Breast epithelium (tissue), 4 donors: Measurements from ENCODE around the gene RBL2. TPM values are rescaled to one million over a fixed set of nuclear protein-coding genes. Genes with fewer than 3 reads are reported as not detected.

Source experiments
- DNase-seq, 2 donors: peaks; one replicate each; pipeline ENCODE4 v3.0.0-alpha.2; 2019; ENCODE audit warnings: low spot score in 2 of 2
- H3K27ac ChIP-seq, 2 donors: fragments of 200-600 bp; sonication (generic) in 1 of 2; one replicate each; pipeline ENCODE4 v1.5.1; 2016 to 2019; ENCODE audit warnings: mild to moderate bottlenecking in 1 of 2
- H3K27me3 ChIP-seq, 2 donors: fragments of 200-600 bp; sonication (generic) in 1 of 2; one replicate each; pipeline versions ENCODE4 v1.5.1 to v1.6.0; 2017 to 2019; ENCODE audit warnings: control low read depth in 1 of 2, mild to moderate bottlenecking in 1 of 2
- H3K36me3 ChIP-seq: fragments of 200-600 bp; one replicate; pipeline ENCODE4 v1.5.1; 2019
- H3K4me1 ChIP-seq, 2 donors: fragments of 200-600 bp; sonication (generic); one replicate each; pipeline ENCODE4 v1.5.1; 2016 to 2019; ENCODE audit warnings: control low read depth in 1 of 2
- H3K4me3 ChIP-seq, 3 donors: fragments of 200-600 bp; sonication (generic); 1 replicate in 2 of 3; 2 replicates in 1 of 3; pipeline ENCODE4 v1.5.1; 2016 to 2019; ENCODE audit warnings: mild to moderate bottlenecking in 3 of 3, moderate library complexity in 2 of 3
- H3K9me3 ChIP-seq, 2 donors: fragments of 200-600 bp; sonication (generic) in 1 of 2; one replicate each; pipeline ENCODE4 v1.5.1; 2016 to 2019; ENCODE audit warnings: control low read depth in 1 of 2
- POLR2A ChIP-seq: fragments of 450-650 bp; IDR thresholded peaks from one replicate; pipeline ENCODE4 v1.6.1; 2016; ENCODE audit warnings: antibody characterized with exemption, mild to moderate bottlenecking, moderate library complexity
- POLR2AphosphoS5 ChIP-seq, 3 donors: sonication (generic); formaldehyde crosslinking; IDR thresholded peaks; one replicate each; pipeline ENCODE4 v1.6.1; 2017; ENCODE audit warnings: antibody characterized with exemption in 3 of 3
- intact Hi-C: fragments of 100-400 bp; cut with DNase I; formaldehyde crosslinking; loops from one replicate; pipeline ENCODE4 v1.15.1; 2023; ENCODE audit warnings: low total_unique reads
- total RNA-seq, 3 donors: library from RNA; depleted of rRNA; stranded (reverse); fragments of >200 nt; gene quantifications; one replicate each; pipeline ENCODE4 v1.1.0, GENCODE V29; 2016
- TF ChIP-seq, protein P1 (sequence below), 3 donors: fragments of 450-650 bp; IDR thresholded peaks; one replicate each; pipeline ENCODE4 v1.5.1; 2016 to 2017; ENCODE audit warnings: antibody characterized with exemption in 3 of 3, mild to moderate bottlenecking in 3 of 3, moderate library complexity in 3 of 3

Gene RBL2
- total RNA-seq, 3 donors from 2014 or later: 118 to 146 (median 123) TPM

GRCh38 chr16:53501216-53501859, 67.1 kb downstream of the RBL2 start:
- intact Hi-C loops: no loop called here
- Histone ChIP-seq H3K4me3 (peak overlapping the region in 2 of 3 donors; percentile 86 to 93), H3K36me3 (no peaks in the 10 kb centered on the region), H3K4me1 (peaks cover 0 to 3% of the 10 kb centered on the region in 2 donors), H3K9me3 (no peaks in the 10 kb centered on the region), H3K27ac (peak overlapping the region; percentile 91 to 98), H3K27me3 (no peaks in the 10 kb centered on the region)
- DNase-seq: no peak
- TF ChIP-seq, protein P1, sequence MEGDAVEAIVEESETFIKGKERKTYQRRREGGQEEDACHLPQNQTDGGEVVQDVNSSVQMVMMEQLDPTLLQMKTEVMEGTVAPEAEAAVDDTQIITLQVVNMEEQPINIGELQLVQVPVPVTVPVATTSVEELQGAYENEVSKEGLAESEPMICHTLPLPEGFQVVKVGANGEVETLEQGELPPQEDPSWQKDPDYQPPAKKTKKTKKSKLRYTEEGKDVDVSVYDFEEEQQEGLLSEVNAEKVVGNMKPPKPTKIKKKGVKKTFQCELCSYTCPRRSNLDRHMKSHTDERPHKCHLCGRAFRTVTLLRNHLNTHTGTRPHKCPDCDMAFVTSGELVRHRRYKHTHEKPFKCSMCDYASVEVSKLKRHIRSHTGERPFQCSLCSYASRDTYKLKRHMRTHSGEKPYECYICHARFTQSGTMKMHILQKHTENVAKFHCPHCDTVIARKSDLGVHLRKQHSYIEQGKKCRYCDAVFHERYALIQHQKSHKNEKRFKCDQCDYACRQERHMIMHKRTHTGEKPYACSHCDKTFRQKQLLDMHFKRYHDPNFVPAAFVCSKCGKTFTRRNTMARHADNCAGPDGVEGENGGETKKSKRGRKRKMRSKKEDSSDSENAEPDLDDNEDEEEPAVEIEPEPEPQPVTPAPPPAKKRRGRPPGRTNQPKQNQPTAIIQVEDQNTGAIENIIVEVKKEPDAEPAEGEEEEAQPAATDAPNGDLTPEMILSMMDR (IDR thresholded peaks at IDR 0.05): no peak
- TF ChIP-seq POLR2AphosphoS5 (IDR thresholded peaks at IDR 0.05): no peak
- TF ChIP-seq POLR2A: no peak

DNA sequence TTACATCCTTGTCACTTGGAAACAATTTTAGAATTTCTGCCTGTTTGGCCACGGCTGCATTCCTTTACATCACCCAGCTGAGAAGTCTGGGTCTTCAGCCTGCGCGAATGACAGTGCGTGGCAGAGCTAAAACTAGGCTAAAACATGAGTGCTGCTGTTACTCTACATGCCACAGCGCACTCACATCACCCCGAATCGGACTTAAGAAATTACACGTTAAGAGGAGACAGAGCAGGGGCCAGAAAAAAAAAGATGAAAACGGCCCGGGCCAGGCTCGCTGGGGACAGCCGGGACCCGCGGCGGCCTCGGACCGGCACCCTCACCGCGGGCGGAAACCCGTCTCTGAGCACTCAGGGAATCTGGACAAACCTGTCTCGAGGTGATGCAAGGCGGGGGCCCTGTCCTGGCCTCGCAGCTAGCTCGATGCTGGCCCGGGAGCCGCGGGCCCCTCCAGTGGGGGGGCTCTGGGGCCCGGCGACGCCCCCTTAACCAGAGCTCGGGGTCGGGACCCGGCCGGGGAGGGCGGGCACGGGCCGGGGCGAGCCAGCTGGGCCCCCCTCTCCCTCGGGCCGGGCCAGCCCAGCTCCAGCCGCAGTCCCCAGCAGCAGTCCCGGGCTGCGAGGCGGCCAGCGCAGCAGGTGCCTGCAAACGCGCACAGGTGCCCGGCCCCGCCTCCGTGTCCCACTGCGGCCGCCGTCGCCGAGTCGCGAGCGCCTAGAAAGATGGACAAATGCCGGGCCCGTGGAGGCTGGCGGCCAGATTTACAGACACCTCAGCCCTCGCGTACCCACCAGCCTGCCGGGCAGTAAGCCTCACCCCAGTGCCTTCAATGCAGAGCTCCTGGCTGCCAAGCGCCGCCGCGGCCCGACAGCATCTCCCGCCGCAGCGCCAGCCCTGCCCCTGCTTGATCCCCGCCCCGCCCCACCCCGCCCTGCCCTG, 68.3 kb downstream of the RBL2 start, which contains the start of gene AKTIP:
AKTIP (minus strand) TSS at position 879 of the 939 bp plus-strand sequence. CDS start 2,950 bp downstream, outside the sequence.
- no peaks in the 10 kb centered on the region for H3K9me3 ChIP-seq
- TF ChIP-seq POLR2A (no peak), POLR2AphosphoS5 (IDR thresholded peaks at IDR 0.05) (no peak)
- TF ChIP-seq, protein P1 (IDR thresholded peaks at IDR 0.05): no peak
- H3K27ac ChIP-seq: peak within 1 kb of the TSS; percentile 91 to 98
- H3K4me3 ChIP-seq: peak within 1 kb of the TSS; percentile 86 to 93 (median 88)
- DNase-seq: peak; percentile 67 to 79
- H3K36me3 ChIP-seq: no peaks in the 10 kb centered on the region
- intact Hi-C loops: no loop called here
- no peaks in the 10 kb centered on the region for H3K27me3 ChIP-seq
- peaks cover 0 to 3% of the 10 kb centered on the region in 2 donors for H3K4me1 ChIP-seq

GRCh38 chr16:53503270-53503923, 69.1 kb downstream of the RBL2 start:
- TF ChIP-seq POLR2AphosphoS5 (IDR thresholded peaks at IDR 0.05) (peak; percentile 93 to 96 (median 93)), POLR2A (peak; percentile 91)
- TF ChIP-seq, protein P1 (IDR thresholded peaks at IDR 0.05): peak in 1 of 3 donors; percentile 11
- intact Hi-C loops: no loop called here
- Histone ChIP-seq H3K4me3 (peak overlapping the region; percentile 86 to 93 (median 88)), H3K36me3 (no peaks in the 10 kb centered on the region), H3K4me1 (peaks cover 0 to 3% of the 10 kb centered on the region in 2 donors), H3K27ac (peak overlapping the region; percentile 91 to 98), H3K27me3 (no peaks in the 10 kb centered on the region), H3K9me3 (no peaks in the 10 kb centered on the region)
- DNase-seq: peak; percentile 100

DNA sequence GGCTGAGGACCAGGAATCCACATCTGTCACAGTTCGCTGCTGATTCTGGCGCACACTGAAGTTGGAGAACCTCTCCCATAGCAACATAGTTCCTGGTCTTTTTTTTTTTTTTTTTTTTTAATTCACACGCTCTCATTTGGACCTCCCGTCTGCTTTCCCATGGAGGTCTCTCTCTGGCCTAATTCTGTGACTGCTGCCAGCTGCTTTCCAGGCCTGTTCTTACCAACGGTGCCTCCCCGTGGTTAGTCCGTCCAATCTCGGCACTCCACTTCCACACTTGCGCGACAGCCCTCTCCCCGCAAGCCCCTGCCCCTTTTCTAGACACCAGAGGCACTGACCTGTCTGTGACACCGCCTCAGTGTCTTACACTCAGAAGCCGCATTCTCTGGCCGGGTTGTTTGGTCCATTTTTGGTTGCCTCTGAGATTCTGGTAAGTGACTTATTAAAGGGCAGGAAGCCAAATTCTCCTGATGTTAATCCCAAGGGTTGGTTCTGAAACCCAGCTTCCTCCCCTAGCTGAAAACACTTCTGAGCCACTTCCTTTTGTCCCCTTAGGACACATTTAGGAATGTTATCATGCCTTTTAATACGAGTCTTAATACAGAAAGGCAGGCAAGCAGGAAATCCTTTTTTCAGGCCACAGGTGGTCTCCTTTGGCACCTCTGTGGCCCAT, 69.9 kb downstream of the RBL2 start:
- Histone ChIP-seq H3K4me3 (peak overlapping the region; percentile 86 to 93 (median 88)), H3K9me3 (no peaks in the 10 kb centered on the region), H3K4me1 (peaks cover 0 to 3% of the 10 kb centered on the region in 2 donors), H3K27me3 (no peaks in the 10 kb centered on the region), H3K27ac (peak overlapping the region; percentile 91 to 98), H3K36me3 (no peaks in the 10 kb centered on the region)
- intact Hi-C loops: no loop called here
- DNase-seq: peak; percentile 61 to 62
- TF ChIP-seq POLR2AphosphoS5 (IDR thresholded peaks at IDR 0.05): no peak
- no peak for TF ChIP-seq POLR2A
- TF ChIP-seq, protein P1 (IDR thresholded peaks at IDR 0.05): no peak
